ENCODE results near the gene RNF214.
"Not testable (repeated sequence)": the region's sequence is repeated elsewhere in the genome, so short reads cannot be mapped to it uniquely, and the experiment has no call there.

RNF214 gene

DNA sequence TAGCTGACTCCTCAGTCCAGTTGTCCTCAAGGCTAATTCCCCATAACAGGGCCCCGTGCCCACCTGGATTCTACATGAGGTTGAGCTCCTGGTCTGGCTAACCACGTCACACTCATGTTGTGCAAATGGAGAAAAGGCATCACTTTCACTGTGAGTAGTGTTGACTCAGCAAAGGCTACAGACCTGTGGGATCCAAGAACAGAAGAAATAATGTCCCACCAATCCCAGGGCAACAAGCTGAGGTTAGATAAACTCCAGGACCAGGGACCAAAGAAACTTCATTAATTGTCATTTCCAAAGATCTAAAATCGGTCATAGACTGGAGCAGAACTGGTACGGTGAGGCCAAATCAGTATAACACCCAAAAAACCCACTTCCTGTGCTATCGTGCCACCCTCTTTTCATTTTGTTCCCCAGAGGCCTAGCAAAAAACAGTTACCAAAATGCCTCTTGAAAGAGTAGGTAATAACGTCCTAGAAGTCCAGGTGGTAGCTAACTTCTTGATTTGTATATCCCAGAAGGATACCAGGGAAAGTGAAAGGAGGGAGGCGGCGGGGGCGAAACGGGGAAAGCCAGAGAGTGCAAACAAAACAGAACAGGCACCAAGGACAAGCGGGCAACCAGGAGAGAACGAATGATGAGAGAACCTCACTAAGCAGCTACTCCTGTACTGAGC is 2.0 kb upstream of the RNF214 start:
- H3K4me1 Mint-ChIP-seq (ENCODE audit: low read depth) = peaks cover 42% of the 10 kb centered on the region
- no peaks in the 10 kb centered on the region for H3K27me3 Mint-ChIP-seq
- peak overlapping the region; percentile 97 for H3K4me3 Mint-ChIP-seq
- peak overlapping the region; percentile 99 for H3K27ac Mint-ChIP-seq
- H3K36me3 Mint-ChIP-seq = peaks cover 5% of the 10 kb centered on the region
- no peaks in the 10 kb centered on the region for H3K9me3 Mint-ChIP-seq (ENCODE audit: low read depth)

- H3K9me3 Mint-ChIP-seq (ENCODE audit: low read depth) = no peaks in the 10 kb centered on the region
- peaks cover 5% of the 10 kb centered on the region for H3K36me3 Mint-ChIP-seq
- peak overlapping the region; percentile 97 for H3K4me3 Mint-ChIP-seq
- H3K27me3 Mint-ChIP-seq = no peaks in the 10 kb centered on the region
- H3K27ac Mint-ChIP-seq = peak overlapping the region; percentile 99
- peaks cover 42% of the 10 kb centered on the region for H3K4me1 Mint-ChIP-seq (ENCODE audit: low read depth)
Measured at GRCh38 chr11:117230999-117231841, 1.3 kb upstream of the RNF214 start.

- Mint-ChIP-seq H3K9me3 (ENCODE audit: low read depth) (no peaks in the 10 kb centered on the region), H3K4me1 (ENCODE audit: low read depth) (peaks cover 37% of the 10 kb centered on the region), H3K27me3 (no peaks in the 10 kb centered on the region), H3K4me3 (peak within 1 kb of the TSS; percentile 98), H3K36me3 (peaks cover 5% of the 10 kb centered on the region), H3K27ac (peak within 1 kb of the TSS; percentile 99)
Measured at GRCh38 chr11:117231842-117232091, 704 bp upstream of the RNF214 start, which contains the start of gene PCSK7. TSS of gene PCSK7 (minus strand) at chr11:117232073. CDS start at chr11:117229844, 2,229 bp downstream.

DNA sequence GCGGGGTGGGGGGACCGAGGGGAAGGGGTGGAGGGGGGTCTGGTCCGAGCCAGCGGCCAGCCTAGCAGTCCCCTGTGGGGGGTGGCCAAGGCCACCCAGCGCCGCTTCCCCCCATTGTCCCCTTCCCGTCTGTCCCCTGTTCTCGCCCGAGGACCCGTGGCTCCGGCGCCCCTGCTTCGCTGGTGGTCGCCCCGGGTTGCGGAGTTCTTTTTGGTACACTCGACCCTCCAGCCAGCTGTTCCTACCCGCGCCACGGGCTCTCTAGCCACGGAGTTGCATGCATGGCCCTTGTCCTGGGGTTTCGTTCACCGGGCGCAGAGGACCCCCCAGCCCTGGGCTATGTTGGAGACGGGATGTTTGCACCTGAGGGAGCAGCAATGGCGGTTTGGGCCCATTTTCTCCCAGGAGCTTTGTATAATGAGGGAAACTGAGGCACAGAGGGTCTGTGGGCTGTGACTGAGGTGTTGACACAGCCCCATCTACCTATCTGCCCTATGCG is 489 bp downstream of the RNF214 start:
- Mint-ChIP-seq H3K9me3 (ENCODE audit: low read depth) (no peaks in the 10 kb centered on the region), H3K4me3 (peak overlapping the region; percentile 89), H3K36me3 (peaks cover 5% of the 10 kb centered on the region), H3K27ac (peak overlapping the region; percentile 89), H3K27me3 (no peaks in the 10 kb centered on the region), H3K4me1 (ENCODE audit: low read depth) (peaks cover 32% of the 10 kb centered on the region)

DNA sequence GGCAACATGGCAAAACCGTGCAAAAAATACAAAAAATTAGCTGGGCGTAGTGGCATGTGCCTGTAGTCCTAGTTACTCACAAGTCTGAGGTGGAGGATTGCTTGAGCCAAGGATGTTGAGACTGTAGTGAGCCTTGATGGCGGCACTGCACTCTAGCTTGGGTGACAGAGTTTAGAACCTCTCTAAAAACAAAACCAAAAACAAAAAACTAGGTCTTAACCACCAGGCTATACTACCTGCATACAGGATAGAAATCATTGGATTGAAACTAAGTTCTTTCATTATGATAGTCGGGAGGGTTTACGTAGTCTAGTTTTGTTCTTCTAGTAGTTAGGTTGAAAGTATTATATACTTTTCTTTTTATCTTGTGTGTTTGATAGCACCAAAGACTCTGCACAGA is 5.8 kb downstream of the RNF214 start:
- no peaks in the 10 kb centered on the region for H3K27me3 Mint-ChIP-seq
- H3K4me1 Mint-ChIP-seq (ENCODE audit: low read depth) = peaks cover 12% of the 10 kb centered on the region
- H3K4me3 Mint-ChIP-seq = no peak overlapping the region
- H3K36me3 Mint-ChIP-seq = peaks cover 8% of the 10 kb centered on the region
- H3K27ac Mint-ChIP-seq = no peak overlapping the region
- no peaks in the 10 kb centered on the region for H3K9me3 Mint-ChIP-seq (ENCODE audit: low read depth)

DNA sequence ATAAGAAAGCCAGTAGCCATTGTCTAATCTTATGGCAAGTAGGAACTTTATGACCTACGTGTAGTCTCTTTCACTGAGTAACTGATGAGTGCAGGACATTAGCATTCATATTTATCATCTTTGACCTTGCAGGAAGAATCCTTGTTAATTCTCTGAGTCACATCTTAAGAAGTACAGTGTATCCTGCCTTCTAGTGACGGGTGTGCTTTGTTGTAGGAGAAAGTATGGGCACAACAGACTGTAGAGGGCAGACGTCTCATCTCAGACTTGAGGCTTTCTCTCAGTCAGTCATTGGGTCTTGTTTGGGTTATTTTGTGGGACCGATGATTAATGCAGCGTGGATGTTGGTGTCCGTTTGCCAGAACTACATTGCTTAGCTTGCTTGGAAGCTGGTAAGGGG is 6.8 kb downstream of the RNF214 start:
- H3K4me1 Mint-ChIP-seq (ENCODE audit: low read depth) = peaks cover 1% of the 10 kb centered on the region
- H3K9me3 Mint-ChIP-seq (ENCODE audit: low read depth) = no peaks in the 10 kb centered on the region
- H3K36me3 Mint-ChIP-seq = peaks cover 10% of the 10 kb centered on the region
- no peak overlapping the region for H3K4me3 Mint-ChIP-seq
- H3K27ac Mint-ChIP-seq = no peak overlapping the region
- no peaks in the 10 kb centered on the region for H3K27me3 Mint-ChIP-seq

GRCh38 chr11:117248341-117248740 is 15.9 kb downstream of the RNF214 start:
- no peaks in the 10 kb centered on the region for H3K4me1 Mint-ChIP-seq (ENCODE audit: low read depth)
- no peak overlapping the region for H3K4me3 Mint-ChIP-seq
- H3K27me3 Mint-ChIP-seq = no peaks in the 10 kb centered on the region
- H3K36me3 Mint-ChIP-seq = peaks cover 12% of the 10 kb centered on the region
- no peak overlapping the region for H3K27ac Mint-ChIP-seq
- no peaks in the 10 kb centered on the region for H3K9me3 Mint-ChIP-seq (ENCODE audit: low read depth)

DNA sequence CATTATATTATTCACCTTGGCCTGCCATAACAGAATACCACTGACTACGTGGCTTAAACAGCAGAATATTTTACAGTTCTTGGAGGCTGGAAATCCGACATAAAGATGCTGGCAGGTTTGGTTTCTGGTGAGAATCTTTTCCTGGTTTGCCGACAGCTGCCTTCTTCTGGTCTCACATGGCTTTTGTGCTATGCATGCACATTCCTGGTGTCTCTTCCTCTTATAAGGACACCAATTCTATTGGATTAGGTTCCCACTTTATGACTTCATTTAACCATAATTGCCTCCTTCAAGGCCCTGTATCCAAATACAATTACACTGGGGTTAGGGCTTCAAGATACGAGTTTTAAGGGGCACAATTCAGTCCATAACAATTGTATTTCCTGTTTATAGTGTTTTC is 17.1 kb downstream of the RNF214 start:
- Mint-ChIP-seq H3K27me3 (no peaks in the 10 kb centered on the region), H3K9me3 (ENCODE audit: low read depth) (no peaks in the 10 kb centered on the region), H3K36me3 (peaks cover 12% of the 10 kb centered on the region), H3K4me3 (no peak overlapping the region), H3K4me1 (ENCODE audit: low read depth) (no peaks in the 10 kb centered on the region), H3K27ac (no peak overlapping the region)

- Mint-ChIP-seq H3K4me3 (no peak overlapping the region), H3K4me1 (ENCODE audit: low read depth) (no peaks in the 10 kb centered on the region), H3K36me3 (peaks cover 13% of the 10 kb centered on the region), H3K27ac (no peak overlapping the region), H3K9me3 (ENCODE audit: low read depth) (no peaks in the 10 kb centered on the region), H3K27me3 (no peaks in the 10 kb centered on the region)
Measured at GRCh38 chr11:117251506-117251905, 19.0 kb downstream of the RNF214 start.

GRCh38 chr11:117255966-117256365 is 23.5 kb downstream of the RNF214 start:
- no peak overlapping the region for H3K4me3 Mint-ChIP-seq
- no peaks in the 10 kb centered on the region for H3K4me1 Mint-ChIP-seq (ENCODE audit: low read depth)
- peaks cover 15% of the 10 kb centered on the region for H3K36me3 Mint-ChIP-seq
- no peaks in the 10 kb centered on the region for H3K27me3 Mint-ChIP-seq
- no peak overlapping the region for H3K27ac Mint-ChIP-seq
- H3K9me3 Mint-ChIP-seq (ENCODE audit: low read depth) = no peaks in the 10 kb centered on the region

GRCh38 chr11:117256573-117256972 is 24.1 kb downstream of the RNF214 start:
- H3K36me3 Mint-ChIP-seq = peaks cover 14% of the 10 kb centered on the region
- H3K27ac Mint-ChIP-seq = no peak overlapping the region
- H3K27me3 Mint-ChIP-seq = no peaks in the 10 kb centered on the region
- no peak overlapping the region for H3K4me3 Mint-ChIP-seq
- H3K9me3 Mint-ChIP-seq (ENCODE audit: low read depth) = no peaks in the 10 kb centered on the region
- H3K4me1 Mint-ChIP-seq (ENCODE audit: low read depth) = no peaks in the 10 kb centered on the region

GRCh38 chr11:117258576-117258975 is 26.1 kb downstream of the RNF214 start:
- Mint-ChIP-seq H3K27ac (no peak overlapping the region), H3K36me3 (peaks cover 13% of the 10 kb centered on the region), H3K27me3 (no peaks in the 10 kb centered on the region), H3K4me3 (no peak overlapping the region), H3K9me3 (ENCODE audit: low read depth) (no peaks in the 10 kb centered on the region), H3K4me1 (ENCODE audit: low read depth) (no peaks in the 10 kb centered on the region)

- no peaks in the 10 kb centered on the region for H3K9me3 Mint-ChIP-seq (ENCODE audit: low read depth)
- peaks cover 11% of the 10 kb centered on the region for H3K36me3 Mint-ChIP-seq
- no peak overlapping the region for H3K4me3 Mint-ChIP-seq
- H3K4me1 Mint-ChIP-seq (ENCODE audit: low read depth) = no peaks in the 10 kb centered on the region
- no peaks in the 10 kb centered on the region for H3K27me3 Mint-ChIP-seq
- H3K27ac Mint-ChIP-seq = no peak overlapping the region
Measured at GRCh38 chr11:117259417-117259816, 26.9 kb downstream of the RNF214 start.

DNA sequence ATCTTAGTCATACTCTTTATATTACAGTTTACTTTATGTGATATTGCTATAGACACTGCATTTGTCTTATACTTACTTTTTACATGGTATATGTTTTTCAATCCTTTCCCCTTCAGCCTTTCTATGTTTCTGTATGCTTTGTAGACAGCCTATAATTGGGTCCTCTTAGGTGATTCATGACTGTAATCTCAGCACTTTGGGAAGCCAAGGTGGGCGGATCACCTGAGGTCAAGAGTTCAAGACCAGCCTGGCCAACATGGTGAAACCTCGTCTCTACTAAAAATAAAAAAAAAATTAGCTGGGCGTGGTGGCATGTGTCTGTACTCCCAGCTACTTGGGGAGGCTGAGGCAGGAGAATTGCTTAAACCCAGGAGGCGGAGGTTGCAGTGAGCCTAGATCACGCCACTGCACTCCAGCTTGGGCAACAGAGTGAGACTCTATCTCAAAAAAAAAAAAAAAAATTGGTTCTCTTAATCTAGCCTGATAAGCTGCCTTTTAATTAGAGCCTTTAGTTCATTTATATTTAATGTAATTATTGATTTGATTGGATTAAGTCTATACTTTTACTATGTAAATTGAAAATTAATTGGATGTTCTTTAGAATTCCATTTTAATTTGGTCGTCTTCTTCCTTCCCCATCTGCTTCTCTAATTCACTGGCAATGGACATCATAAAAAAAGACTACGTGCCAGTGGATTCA is 32.3 kb downstream of the RNF214 start:
- H3K36me3 Mint-ChIP-seq = peaks cover 10% of the 10 kb centered on the region
- not testable (repeated sequence) for H3K4me1 Mint-ChIP-seq (ENCODE audit: low read depth); H3K4me3 Mint-ChIP-seq; H3K27me3 Mint-ChIP-seq; H3K27ac Mint-ChIP-seq; H3K9me3 Mint-ChIP-seq (ENCODE audit: low read depth)

GRCh38 chr11:117265745-117266144 is 33.3 kb downstream of the RNF214 start:
- Mint-ChIP-seq H3K27me3 (no peaks in the 10 kb centered on the region), H3K9me3 (ENCODE audit: low read depth) (no peaks in the 10 kb centered on the region), H3K4me3 (no peak overlapping the region), H3K36me3 (peaks cover 10% of the 10 kb centered on the region), H3K4me1 (ENCODE audit: low read depth) (no peaks in the 10 kb centered on the region), H3K27ac (no peak overlapping the region)
